ENCODE results near the gene DGKH.

Gene DGKH, protein sequence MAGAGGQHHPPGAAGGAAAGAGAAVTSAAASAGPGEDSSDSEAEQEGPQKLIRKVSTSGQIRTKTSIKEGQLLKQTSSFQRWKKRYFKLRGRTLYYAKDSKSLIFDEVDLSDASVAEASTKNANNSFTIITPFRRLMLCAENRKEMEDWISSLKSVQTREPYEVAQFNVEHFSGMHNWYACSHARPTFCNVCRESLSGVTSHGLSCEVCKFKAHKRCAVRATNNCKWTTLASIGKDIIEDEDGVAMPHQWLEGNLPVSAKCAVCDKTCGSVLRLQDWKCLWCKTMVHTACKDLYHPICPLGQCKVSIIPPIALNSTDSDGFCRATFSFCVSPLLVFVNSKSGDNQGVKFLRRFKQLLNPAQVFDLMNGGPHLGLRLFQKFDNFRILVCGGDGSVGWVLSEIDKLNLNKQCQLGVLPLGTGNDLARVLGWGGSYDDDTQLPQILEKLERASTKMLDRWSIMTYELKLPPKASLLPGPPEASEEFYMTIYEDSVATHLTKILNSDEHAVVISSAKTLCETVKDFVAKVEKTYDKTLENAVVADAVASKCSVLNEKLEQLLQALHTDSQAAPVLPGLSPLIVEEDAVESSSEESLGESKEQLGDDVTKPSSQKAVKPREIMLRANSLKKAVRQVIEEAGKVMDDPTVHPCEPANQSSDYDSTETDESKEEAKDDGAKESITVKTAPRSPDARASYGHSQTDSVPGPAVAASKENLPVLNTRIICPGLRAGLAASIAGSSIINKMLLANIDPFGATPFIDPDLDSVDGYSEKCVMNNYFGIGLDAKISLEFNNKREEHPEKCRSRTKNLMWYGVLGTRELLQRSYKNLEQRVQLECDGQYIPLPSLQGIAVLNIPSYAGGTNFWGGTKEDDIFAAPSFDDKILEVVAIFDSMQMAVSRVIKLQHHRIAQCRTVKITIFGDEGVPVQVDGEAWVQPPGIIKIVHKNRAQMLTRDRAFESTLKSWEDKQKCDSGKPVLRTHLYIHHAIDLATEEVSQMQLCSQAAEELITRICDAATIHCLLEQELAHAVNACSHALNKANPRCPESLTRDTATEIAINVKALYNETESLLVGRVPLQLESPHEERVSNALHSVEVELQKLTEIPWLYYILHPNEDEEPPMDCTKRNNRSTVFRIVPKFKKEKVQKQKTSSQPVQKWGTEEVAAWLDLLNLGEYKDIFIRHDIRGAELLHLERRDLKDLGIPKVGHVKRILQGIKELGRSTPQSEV

DNA sequence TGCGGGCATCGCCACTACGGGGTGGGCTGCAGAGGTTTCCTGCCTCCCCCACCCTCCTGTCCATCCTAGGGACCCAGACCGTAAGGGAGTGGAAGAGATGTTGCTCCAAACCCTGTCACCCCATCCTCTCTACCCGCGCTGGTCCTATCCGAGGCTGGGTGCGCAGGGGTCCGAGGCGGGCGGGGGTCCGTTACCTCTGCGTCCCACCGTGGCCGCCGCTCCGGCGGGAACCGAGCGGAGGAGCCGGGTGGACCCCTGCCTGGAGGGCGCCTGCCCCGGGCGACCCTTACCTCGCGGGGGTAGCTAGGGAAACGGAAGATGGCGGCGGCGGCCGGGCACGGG is at the start of gene DGKH:
DGKH (plus strand) TSS at position 307 of the 342 bp plus-strand sequence. CDS start 126 bp downstream, outside the sequence.
- no peak for DNase-seq

DNA sequence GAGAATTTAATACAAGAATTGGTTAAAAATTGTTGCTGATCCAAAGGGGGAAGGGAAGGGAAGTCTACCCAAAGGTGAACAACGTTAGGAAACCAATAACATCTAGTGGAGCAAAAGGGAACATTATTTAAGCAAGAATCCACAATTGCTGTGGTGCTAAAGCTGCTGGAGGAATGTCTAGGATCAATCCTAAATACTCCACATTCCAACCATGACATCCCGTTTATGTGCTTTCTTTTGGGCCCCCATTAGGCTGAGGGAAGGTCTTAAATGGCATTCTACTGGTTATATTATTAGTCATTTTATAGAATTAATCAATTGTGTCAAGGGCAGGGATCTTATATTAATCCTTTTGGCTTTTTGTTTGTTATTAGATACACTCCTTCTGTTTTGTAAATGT is 47.6 kb upstream of the DGKH start:
- no peak for DNase-seq

DNA sequence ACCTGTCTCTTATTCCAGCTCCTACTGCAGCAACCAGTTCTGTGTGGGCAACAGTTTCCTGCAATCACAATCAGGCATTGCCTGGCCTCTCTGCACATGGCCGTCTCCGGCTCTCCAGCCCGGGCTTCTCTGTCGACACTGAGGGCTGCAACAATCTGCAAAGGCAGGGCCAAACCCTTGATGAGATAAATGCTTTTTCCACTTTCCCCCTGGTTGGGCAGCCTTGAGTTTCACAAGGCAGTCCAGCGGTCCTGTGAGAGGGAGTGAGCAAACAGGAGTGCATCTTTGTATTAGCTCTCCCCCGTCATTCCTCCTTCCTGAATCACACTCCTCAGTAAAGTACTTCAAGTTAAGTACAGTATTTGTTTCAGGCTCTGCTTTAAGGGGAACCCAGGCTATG is 46.9 kb upstream of the DGKH start:
- DNase-seq = no peak

DNA sequence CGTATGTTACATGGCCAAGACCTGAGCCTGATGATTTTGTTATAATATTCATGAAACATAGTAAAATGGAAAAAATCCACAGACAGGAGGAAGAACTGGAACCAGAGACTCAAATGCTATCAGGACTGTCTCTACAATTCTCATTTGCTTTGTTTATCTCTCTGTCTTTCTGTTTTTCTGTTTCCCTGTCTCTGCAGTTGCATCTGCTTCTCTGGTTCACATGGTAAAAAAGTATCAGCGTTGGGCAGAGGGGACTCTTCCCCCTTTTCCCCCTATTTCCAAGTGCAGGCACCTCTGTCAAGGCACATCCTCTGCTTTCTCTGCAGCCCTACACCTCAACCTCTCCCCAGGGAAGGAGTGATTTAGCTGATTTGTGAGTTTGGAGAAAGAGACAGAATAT is 46.4 kb upstream of the DGKH start:
- DNase-seq = no peak

DNA sequence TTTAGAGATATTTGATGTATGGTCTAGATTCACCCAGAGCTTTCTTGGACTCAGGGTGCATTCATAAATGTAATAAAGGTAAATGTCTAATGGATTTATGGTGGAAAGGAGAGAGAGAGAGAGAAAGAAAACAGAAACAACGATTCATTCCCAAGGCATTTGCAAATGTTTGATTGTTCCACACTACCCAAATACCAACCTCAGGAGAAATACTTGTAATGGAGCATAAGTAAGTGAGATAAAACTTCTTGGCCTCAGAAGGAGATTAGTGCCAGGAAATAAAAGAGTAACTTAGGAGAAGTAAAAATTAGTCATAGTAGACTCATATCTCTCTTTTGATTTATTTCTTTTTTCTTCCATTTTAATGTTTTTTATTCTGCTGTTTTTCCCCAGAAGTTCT is 40.6 kb upstream of the DGKH start:
- DNase-seq = no peak

DNA sequence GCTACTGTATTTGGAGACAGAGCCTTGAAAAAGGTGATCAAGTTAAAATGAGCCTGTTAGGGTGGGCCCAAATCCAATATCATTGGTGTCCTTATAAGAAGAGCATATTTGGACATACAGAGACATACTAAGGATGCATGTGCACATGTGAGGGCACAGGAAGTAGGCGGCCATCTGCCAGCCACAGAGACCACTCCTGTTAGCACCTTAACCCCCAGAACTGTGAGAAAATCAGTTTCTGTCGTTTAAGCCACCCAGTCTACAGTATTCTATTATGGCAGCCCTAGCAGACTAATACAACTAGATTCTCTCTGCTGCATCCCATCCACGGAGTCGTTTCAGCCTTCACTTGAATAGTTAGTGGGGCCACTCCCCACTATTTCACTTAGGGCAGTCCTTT is 39.4 kb upstream of the DGKH start:
- no peak for DNase-seq

DNA sequence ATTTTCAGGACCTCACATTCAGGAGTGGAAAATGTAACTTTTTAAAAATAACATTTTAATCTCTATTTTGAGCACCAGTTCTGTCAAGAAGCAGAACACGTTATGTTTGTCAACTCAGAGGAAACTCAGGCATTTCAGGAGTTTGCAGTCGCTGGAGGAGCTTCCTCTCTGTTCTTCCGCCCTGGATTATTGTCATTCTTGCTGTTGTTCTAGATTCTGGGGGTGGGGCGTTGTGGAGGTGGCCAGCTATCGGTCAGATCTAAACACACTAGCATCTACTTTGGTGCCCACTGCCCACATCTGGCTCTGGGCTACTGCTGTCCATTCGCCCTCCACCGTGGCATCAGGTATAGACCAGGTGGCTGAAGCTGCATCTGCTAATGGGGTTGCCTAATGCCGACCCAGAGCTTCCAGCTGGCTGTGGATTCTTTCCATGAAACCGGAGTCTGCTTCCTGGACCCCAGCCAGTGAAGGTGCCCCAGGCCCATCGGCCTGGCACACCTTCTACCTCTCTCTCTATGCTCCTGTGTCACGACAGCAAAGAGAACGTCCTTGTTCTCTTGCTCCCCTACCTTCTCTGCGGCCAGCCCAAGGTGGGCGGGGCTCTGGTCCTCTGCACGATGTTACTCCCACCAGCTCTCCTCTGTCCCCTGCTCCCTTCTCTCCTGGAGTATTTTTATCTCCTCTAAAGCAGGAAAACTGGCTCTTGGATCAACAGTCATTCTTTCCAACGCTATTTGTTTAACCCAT is 36.7 kb upstream of the DGKH start:
- no peak for DNase-seq

DNA sequence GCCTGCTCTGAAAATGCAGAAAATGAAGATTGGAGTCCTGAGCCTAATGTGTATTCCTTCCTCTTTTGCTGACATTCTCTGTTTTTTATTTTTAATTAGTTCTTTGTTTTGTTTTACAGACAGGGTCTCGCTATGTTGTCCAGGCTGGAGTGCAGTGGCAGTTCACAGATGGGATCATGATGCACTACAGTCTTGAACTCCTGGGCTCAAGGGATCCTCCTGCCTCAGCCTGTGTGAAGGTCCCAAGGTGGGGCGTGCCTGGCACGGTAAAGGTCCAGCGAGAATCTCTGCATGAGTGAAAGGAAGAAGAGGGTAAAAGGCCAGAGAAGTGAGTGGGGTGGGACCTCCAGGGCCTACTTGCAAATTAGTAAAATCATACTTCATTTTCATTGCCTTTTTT is 34.3 kb upstream of the DGKH start:
- DNase-seq = no peak

DNA sequence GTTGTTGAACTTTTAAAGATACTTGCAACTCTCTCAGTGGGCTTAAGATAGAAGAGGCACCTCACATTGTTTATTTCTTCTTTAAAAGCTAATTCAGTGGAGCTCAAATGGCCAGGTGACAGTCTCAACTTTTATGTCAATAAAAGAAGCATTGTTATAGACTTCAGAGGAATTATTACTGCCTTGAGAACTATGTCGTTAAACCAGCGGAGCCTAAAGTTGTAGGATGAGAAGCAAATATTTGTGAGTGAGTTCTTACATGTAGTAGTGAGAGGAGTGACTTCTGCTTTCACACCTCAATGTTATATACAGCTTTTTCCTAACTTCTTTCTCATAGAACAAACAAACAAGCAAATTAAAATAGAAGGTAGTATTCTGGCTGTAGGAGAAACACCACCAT is 31.2 kb upstream of the DGKH start:
- no peak for DNase-seq

DNA sequence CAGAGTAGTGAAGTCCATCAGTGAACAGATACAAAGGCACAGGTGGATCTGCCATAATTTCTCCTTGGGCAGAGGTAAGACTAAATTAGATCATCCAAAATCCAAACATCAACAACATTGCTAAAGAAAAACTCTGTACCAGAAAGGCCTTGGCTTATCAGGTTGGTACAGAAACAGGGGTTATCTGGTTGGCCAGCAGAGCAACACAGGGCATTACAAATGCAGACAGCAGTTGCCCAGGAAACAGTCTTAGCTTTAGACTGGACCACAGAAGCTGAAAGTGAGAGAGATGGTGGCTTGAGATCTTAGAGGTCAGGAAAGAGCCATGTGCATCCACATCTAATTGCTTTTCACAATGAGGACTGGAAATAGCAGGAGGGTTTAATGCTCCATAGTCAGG is 26.6 kb upstream of the DGKH start:
- DNase-seq = no peak

DNA sequence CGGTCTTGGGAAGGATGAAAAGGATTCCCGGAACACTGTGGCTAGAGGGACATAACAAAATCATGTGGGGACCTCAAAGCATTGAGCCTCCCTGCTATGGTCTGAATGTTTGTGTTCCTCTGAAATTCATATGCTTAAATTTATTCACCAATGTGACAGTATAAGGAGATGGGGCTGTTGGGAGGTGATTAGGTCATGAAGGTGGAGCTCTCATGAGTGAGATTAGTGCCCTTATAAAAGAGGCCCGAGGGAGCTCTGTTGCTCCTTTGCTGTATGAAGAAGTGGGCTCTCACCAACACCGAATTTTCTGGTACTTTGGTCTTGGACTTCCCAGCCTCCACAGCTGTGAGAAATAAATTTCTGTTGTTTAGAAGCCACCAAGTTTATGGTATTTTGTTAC is 26.1 kb upstream of the DGKH start:
- DNase-seq = no peak

DNA sequence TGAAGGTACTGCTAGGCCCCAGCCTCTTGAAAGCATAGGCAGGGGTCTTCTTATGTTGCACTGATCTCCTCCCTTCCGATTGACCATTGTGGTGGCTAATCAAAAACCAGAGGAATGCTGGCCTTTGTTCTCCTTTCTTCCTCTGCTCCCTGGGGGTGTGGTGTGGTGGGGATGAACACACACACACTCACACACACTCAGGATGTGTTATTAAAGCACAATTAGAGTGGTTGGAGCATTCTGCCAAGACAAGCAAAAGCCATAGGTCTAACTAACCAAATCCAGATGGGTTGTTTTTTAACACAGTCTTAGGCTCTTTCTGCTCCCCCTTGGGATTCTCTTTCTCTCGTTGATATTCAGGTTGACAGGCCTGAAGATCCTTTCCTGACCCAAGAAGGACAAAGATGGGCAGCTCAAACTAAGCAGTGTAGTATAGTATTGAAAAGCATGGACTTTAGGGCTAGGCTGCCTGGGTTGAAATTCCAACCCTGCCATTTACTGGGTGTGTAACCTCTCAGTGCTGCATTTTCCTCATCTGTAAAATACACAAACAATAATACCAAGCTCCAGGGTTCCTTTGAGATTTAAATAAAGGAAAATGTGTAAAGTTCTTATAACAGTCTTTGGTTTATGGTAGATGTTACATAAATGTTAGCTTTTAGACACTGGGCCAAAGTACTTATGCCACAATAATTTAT is 25.5 kb upstream of the DGKH start:
- DNase-seq = no peak

DNA sequence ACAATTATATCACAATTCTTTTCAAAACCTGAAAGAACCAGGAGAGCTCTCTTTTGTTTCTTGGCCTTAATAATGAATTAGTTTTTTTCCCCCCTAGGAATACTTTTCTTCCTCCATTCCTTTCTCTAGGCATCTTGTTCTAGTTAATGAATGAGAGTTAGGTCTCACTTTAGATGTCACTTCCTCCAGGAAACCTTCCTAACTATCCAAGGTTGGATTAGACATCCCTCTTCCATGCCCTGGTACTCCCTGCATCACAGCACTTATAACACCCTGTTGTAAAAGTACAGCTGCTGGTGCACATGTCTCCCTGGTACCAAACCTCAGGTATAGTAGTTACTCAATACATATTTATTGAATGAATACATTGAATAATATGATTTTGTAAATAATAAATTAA is 21.2 kb upstream of the DGKH start:
- no peak for DNase-seq

DNA sequence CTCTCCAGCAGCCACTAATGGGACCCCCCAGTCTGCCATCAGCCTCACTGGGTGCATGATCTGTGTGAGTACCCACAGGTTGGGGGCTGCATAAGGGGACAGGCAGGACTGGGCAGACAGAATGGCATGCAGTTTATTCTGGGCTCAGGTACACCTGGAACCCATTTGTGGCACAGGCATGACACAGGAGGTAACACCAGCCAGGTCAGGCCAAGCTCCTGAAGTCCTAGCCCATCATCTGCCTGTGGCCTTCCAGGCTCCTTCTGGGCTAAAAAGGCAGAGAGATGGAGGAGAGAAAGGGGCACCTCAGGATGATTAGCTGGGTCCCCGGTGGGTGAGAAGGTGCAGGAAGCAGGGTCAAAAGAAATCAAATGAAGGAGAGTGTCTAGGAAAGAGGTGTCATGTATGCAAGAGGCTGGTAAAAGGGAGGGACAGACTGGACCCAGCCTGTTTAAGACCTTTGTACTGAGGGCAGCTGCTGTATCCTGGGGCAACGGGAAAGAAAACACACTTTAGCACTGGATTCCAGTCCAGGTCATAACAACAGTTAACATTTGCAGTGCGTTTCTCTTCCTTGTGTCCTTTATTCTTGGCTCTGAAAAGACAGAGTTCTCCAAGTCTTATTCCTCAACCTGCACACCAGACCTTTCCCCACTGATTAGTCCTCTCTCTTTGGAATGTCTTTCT is 20.2 kb upstream of the DGKH start:
- DNase-seq = no peak

DNA sequence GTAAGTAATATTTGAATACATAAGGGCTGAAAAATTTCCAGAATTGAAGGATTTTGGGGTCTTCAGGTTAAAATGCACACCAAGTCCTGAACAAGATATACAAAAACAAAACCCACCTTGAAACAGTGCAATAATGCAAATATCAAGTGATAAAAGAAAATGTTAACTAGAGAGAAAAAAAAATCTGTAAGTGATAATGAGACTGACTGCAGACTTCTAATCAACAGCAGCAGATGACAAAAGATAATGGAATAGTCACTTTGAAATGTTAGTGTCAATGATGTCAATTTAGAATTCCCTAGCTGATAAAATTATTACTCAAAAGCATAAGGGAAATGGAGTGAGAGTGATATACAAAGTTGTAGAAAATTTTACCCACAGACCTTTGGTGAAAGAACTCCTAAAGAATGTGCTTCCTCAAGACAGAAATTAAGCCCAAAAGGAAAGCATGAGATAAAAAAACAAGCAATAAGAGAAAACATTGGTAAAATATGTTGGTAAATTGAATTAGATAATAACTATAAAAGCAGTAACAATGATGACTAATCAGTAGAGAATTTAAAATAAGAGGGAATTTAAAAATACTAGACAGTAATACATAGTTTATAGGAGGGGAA is 12.4 kb upstream of the DGKH start:
- no peak for DNase-seq

DNA sequence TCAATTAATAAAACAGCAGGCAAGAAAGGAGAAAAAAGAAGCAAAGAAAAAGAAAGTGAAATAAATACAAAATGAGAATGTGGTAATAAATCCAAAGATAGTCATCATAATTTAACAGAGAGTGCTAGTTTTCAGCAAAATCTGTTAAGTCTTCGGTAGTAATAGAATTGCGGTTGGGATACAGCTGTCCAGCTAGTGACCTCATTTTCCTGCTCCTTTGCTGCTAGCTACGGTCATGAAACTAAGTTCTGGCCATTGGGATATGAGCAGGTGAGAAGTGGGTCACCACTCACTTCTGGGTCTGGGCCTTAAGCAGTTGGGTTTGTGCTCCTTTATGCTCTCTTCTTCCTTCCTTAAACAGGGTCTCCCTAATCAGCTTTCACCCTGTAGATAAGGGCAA is 11.7 kb upstream of the DGKH start:
- DNase-seq = no peak

DNA sequence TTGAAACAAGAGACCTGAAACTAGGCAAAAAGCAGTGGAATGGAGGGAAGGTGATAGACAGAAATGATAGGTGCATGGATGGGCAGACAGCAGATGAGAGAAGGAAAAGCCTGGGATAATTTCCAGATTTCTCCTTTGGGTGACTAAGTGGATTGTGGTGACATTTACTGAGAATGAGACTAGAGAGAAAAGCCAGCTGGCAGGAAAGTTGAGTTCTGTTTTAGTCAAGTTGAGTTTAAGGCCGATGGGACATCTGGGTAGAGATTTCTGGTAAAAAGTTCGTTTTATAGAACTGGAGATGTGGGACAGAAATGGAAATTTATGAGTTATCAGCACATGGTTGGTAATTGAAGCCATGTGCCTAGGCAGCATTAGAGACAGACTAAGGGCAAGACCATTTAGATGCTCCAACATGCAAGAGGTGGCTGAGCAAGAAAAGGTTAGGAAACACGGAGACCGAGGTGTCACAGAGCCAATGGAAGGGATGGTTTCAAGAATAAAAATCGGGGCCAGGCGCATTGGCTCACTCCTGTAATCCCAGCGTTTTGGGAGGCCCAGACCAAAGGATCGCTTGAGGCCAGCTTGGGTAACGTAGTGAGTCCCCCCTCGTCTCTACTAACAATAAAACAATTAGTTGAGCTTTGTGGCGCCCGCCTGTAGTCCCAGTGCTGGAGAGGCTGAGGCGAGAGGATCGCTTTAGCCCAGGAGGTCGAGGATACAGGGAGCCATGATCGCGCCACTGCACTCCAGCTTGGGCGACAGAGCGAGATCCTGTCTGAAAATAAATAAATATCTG is 9.6 kb upstream of the DGKH start:
- no peak for DNase-seq

DNA sequence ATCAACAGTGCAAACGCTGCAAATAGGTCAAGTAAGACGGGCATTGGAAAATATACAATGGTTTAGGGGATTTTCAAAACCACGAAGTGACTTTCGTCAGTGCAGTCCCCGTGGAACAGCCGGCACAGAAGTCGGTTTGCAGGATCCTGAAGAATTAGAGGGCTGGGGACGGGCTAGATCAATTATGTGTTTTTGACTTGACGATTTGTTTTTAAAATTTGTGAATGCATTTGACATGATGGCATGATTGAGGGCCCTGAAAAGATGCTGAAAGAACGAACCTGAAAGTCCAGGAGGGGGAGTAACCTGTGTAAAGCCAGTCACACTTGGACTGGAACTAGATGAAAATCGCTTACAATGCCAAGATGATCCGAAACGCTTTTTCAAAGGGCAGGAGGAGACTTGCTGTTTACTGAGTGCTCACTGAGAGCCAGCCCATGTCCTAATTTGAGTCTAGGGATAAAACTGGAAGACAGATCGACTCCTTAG is 8.9 kb upstream of the DGKH start:
- DNase-seq = no peak

DNA sequence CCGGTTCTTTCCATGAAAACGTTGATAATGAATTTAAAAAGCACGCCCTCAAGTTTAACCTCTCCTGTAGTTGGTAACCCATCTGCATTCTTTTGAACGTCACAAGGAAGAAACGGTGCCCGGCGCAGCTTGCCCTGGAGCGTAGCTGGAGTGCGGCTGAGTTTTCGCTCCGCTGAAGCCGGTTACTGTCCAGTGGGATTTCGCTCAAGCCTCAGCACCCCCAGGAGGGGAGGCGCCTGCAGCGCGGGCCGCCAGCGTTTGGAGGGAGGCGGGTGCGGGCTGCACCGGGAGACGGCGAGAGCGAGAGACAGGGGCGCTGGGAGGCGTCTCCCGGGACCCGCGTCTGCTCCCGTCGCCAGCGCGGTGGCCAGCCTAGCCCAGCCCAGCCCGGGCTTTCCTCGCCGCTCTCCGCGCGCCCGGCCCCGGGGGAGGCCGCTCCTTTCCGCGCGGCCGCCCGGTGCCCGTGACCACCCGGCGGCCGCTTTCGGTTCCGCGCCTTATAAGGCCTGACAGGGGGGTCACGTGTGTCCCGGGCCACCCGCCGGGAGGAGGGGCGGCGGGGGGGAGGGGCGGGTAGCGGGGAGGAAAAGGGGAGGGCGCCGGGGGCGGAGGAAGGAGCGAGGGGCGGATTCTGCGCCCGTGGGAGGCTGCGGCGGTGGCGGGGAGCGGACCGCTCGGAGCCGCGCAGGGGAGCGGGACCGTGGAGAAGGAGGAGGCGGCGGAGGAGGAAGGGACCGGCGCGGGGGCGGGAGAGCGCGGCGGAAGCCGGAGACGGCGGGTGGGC is 8.3 kb upstream of the DGKH start:
- DNase-seq = peak; percentile 73 to 76

DNA sequence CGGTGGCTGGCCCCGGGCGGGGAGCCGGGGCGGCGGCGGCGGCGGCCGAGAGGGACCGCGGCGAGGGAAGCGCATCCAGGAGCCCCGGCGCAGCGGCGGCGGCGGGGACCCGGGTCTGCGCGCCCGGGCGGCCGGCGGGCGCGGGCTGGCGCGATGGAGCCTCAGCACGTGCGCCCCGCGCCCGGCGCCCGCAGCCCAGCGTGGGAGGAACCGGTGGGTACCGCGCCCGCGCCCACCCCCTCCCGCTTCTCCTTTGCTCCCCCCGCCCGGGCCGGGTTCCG is 7.8 kb upstream of the DGKH start:
- DNase-seq = no peak

All from NCI-H2081 (cell line).